A673 (cell line): ENCODE results near the gene SLC17A5.

Source experiments
- EZH2 ChIP-seq: fragments of 200-600 bp; sonication (generic); IDR thresholded peaks from 2 replicates; pipeline ENCODE4 v1.6.1; 2017; ENCODE audit warnings: borderline replicate concordance, low read depth, mild to moderate bottlenecking, mixed read lengths, antibody characterized with exemption, low read length; ENCODE audit not compliant: poor library complexity, severe bottlenecking
- TF ChIP-seq, protein P1 (sequence below): fragments of 300-800, 200-600 bp; sonication (generic); conservative IDR thresholded peaks from 2 replicates; pipeline ENCODE4 v1.5.1; 2017; ENCODE audit warnings: low read depth, mild to moderate bottlenecking, antibody characterized with exemption, low read length, moderate library complexity, mixed read lengths

DNA sequence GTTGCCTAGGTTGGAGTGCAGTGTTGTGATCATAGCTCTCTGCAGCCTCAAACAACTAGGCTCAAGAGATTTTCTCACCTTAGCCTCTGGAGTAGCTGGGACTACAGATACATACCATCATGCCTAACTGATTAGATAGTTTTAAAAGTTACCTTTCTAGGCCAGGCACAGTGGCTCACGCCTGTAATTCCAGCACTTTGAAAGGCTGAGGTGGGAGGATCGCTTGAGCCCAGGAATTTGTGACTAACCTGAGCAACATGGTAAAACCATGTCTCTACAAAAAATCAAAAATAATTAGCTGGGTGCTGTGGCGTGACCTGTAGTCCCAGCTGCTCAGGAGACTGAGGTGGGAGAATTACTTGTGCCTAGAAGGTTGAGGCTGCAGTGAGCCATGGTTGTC, 41.2 kb downstream of the SLC17A5 start:
- TF ChIP-seq, protein P1, sequence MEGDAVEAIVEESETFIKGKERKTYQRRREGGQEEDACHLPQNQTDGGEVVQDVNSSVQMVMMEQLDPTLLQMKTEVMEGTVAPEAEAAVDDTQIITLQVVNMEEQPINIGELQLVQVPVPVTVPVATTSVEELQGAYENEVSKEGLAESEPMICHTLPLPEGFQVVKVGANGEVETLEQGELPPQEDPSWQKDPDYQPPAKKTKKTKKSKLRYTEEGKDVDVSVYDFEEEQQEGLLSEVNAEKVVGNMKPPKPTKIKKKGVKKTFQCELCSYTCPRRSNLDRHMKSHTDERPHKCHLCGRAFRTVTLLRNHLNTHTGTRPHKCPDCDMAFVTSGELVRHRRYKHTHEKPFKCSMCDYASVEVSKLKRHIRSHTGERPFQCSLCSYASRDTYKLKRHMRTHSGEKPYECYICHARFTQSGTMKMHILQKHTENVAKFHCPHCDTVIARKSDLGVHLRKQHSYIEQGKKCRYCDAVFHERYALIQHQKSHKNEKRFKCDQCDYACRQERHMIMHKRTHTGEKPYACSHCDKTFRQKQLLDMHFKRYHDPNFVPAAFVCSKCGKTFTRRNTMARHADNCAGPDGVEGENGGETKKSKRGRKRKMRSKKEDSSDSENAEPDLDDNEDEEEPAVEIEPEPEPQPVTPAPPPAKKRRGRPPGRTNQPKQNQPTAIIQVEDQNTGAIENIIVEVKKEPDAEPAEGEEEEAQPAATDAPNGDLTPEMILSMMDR, result no peak
- no peak for TF ChIP-seq EZH2
